IPS-20b (cell line): ENCODE results near the gene PROK1.
"Not testable (repeated sequence)": the region's sequence is repeated elsewhere in the genome, so short reads cannot be mapped to it uniquely, and the experiment has no call there.

Source experiments
- H3K27ac ChIP-seq: one replicate; pipeline ENCODE4 v1.5.1; 2013; ENCODE audit warnings: low read length
- H3K27me3 ChIP-seq: 2 replicates; pipeline ENCODE4 v1.6.1; 2013; ENCODE audit warnings: mild to moderate bottlenecking, low read length, inconsistent platforms; ENCODE audit not compliant: insufficient read depth
- H3K36me3 ChIP-seq: 2 replicates; pipeline ENCODE4 v1.6.1; 2013; ENCODE audit warnings: low read depth, mild to moderate bottlenecking, inconsistent platforms, low read length, moderate library complexity; ENCODE audit not compliant: insufficient read depth
- H3K4me1 ChIP-seq: 2 replicates; pipeline ENCODE4 v1.6.1; 2013; ENCODE audit warnings: mild to moderate bottlenecking, control low read depth, inconsistent platforms, low read length, moderate library complexity; ENCODE audit not compliant: insufficient read depth
- H3K4me3 ChIP-seq: 2 replicates; pipeline ENCODE4 v1.5.1; 2013; ENCODE audit warnings: mild to moderate bottlenecking, low read length, inconsistent platforms
- H3K9ac ChIP-seq: 2 replicates; pipeline ENCODE4 v1.6.1; 2013; ENCODE audit warnings: low read depth, mild to moderate bottlenecking, inconsistent platforms, low read length, moderate library complexity
- H3K9me3 ChIP-seq: 2 replicates; pipeline ENCODE4 v1.6.1; 2013; ENCODE audit warnings: mild to moderate bottlenecking, low read depth, low read length, inconsistent platforms; ENCODE audit not compliant: insufficient read depth

PROK1 gene

GRCh38 chr1:110450929-110451328 lies at the start of gene PROK1:
Gene PROK1, plus strand, starts transcription at chr1:110451149. Its CDS starts 68 bp downstream, at chr1:110451217.
- Histone ChIP-seq H3K4me3 (no peak within 1 kb of the TSS), H3K4me1 (peaks cover 7% of the 10 kb centered on the region; the same call in 1 of the 2 replicates), H3K9ac (no peak within 1 kb of the TSS), H3K9me3 (no peaks in the 10 kb centered on the region), H3K27ac (no peak within 1 kb of the TSS), H3K27me3 (no peaks in the 10 kb centered on the region), H3K36me3 (no peaks in the 10 kb centered on the region)

- no peak overlapping the region for H3K27ac ChIP-seq
- no peak overlapping the region for H3K4me3 ChIP-seq
- no peak overlapping the region for H3K9ac ChIP-seq
- H3K9me3 ChIP-seq: no peaks in the 10 kb centered on the region
- peaks cover 66% of the 10 kb centered on the region for H3K36me3 ChIP-seq
- no peaks in the 10 kb centered on the region for H3K4me1 ChIP-seq
- H3K27me3 ChIP-seq: no peaks in the 10 kb centered on the region
Measured at GRCh38 chr1:110403805-110404204, 47.1 kb upstream of the PROK1 start.

GRCh38 chr1:110404401-110404800 lies 46.5 kb upstream of the PROK1 start:
- Histone ChIP-seq H3K27me3 (no peaks in the 10 kb centered on the region), H3K9ac (no peak overlapping the region), H3K4me3 (no peak overlapping the region), H3K27ac (no peak overlapping the region), H3K4me1 (no peaks in the 10 kb centered on the region), H3K9me3 (no peaks in the 10 kb centered on the region), H3K36me3 (peaks cover 63% of the 10 kb centered on the region)

GRCh38 chr1:110406407-110406806 lies 44.5 kb upstream of the PROK1 start:
- not testable (repeated sequence) for H3K27ac ChIP-seq, H3K4me1 ChIP-seq, H3K9me3 ChIP-seq, H3K27me3 ChIP-seq
- peak overlapping the region; percentile 99; the same call in 1 of the 2 replicates for H3K9ac ChIP-seq
- peaks cover 44% of the 10 kb centered on the region for H3K36me3 ChIP-seq
- peak overlapping the region; percentile 99 for H3K4me3 ChIP-seq

- Histone ChIP-seq H3K4me3 (peak within 1 kb of the TSS; percentile 99), H3K36me3 (peaks cover 32% of the 10 kb centered on the region), H3K9ac (peak within 1 kb of the TSS; percentile 99), H3K27me3 (no peaks in the 10 kb centered on the region), H3K27ac (peak within 1 kb of the TSS; percentile 89), H3K4me1 (no peaks in the 10 kb centered on the region), H3K9me3 (no peaks in the 10 kb centered on the region)
Measured at GRCh38 chr1:110407260-110408210, 43.4 kb upstream of the PROK1 start, which contains the start of gene LAMTOR5. Gene LAMTOR5, minus strand, starts transcription at chr1:110407694. Its CDS starts 74 bp downstream, at chr1:110407620.

- Histone ChIP-seq H3K9me3 (no peaks in the 10 kb centered on the region), H3K36me3 (peaks cover 23% of the 10 kb centered on the region), H3K4me1 (no peaks in the 10 kb centered on the region), H3K4me3 (peak overlapping the region; percentile 99), H3K27me3 (no peaks in the 10 kb centered on the region), H3K9ac (peak overlapping the region; percentile 99; the same call in 1 of the 2 replicates), H3K27ac (no peak overlapping the region)
Measured at GRCh38 chr1:110408488-110408887, 42.5 kb upstream of the PROK1 start.

- Histone ChIP-seq H3K9ac (no peak overlapping the region), H3K4me3 (no peak overlapping the region)
Measured at GRCh38 chr1:110409316-110409715, 41.6 kb upstream of the PROK1 start.

GRCh38 chr1:110411173-110411735 lies 39.7 kb upstream of the PROK1 start:
- no peaks in the 10 kb centered on the region for H3K9me3 ChIP-seq
- no peaks in the 10 kb centered on the region for H3K27me3 ChIP-seq
- H3K4me1 ChIP-seq: no peaks in the 10 kb centered on the region
- no peak overlapping the region for H3K27ac ChIP-seq
- no peak overlapping the region for H3K9ac ChIP-seq
- H3K36me3 ChIP-seq: no peaks in the 10 kb centered on the region
- H3K4me3 ChIP-seq: no peak overlapping the region

More at GRCh38 chr1:110409316-110409715, 41.6 kb upstream of the PROK1 start:
- Histone ChIP-seq H3K9me3 (no peaks in the 10 kb centered on the region), H3K27ac (no peak overlapping the region), H3K4me1 (no peaks in the 10 kb centered on the region), H3K36me3 (peaks cover 15% of the 10 kb centered on the region), H3K27me3 (no peaks in the 10 kb centered on the region)

GRCh38 chr1:110412576-110412975 lies 38.4 kb upstream of the PROK1 start:
- no peaks in the 10 kb centered on the region for H3K27me3 ChIP-seq
- H3K4me1 ChIP-seq: no peaks in the 10 kb centered on the region
- H3K4me3 ChIP-seq: no peak overlapping the region
- no peaks in the 10 kb centered on the region for H3K36me3 ChIP-seq
- H3K9ac ChIP-seq: no peak overlapping the region
- H3K9me3 ChIP-seq: no peaks in the 10 kb centered on the region
- no peak overlapping the region for H3K27ac ChIP-seq

GRCh38 chr1:110413045-110413444 lies 37.9 kb upstream of the PROK1 start:
- H3K27ac ChIP-seq, H3K4me3 ChIP-seq, H3K9ac ChIP-seq, H3K9me3 ChIP-seq, H3K27me3 ChIP-seq, H3K4me1 ChIP-seq, H3K36me3 ChIP-seq: not testable (repeated sequence)

GRCh38 chr1:110418729-110419128 lies 32.2 kb upstream of the PROK1 start:
- H3K4me3 ChIP-seq: no peak overlapping the region
- H3K9ac ChIP-seq: no peak overlapping the region

More at GRCh38 chr1:110418729-110419128, 32.2 kb upstream of the PROK1 start:
- H3K27ac ChIP-seq: no peak overlapping the region
- no peaks in the 10 kb centered on the region for H3K36me3 ChIP-seq
- no peaks in the 10 kb centered on the region for H3K4me1 ChIP-seq
- H3K9me3 ChIP-seq: peaks cover 6% of the 10 kb centered on the region; the same call in 1 of the 2 replicates
- no peaks in the 10 kb centered on the region for H3K27me3 ChIP-seq
